Stimulated activated CD4-positive, alpha-beta T cell treated with anti-CD3 and anti-CD28 coated beads, Interleukin-1b, Interleukin-23, amount 100 ng/mL, for 1 hour (primary cell): ENCODE measurements around the gene CGREF1.
"Not testable (repeated sequence)": the region's sequence is repeated elsewhere in the genome, so short reads cannot be mapped to it uniquely, and the experiment has no call there.

ENCODE experiments used
- DNase-seq, 2 donors: peaks; one replicate each; pipeline ENCODE4 v3.0.0-alpha.2; 2020; ENCODE audit warnings: low read depth in 2 of 2

Gene CGREF1

DNA sequence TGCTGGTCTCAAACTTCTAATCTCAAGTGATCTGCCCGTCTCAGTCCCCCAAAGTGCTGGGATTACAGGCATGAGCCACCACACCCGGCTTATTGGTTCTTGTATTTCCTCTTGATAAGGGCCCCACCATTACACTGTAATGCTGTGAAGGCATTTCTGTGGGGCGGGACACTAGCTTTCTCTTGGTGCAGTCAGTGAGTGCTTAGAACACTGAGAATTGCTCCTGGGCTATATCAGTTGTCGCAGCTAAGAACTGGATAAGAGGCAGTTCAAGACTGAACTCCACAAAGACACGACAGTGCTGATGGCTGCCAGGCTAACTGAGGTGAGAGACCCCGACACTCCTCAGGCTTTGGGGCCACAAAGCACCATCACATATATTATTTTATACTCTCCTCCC lies 30.3 kb downstream of the CGREF1 start:
- no peak for DNase-seq

- DNase-seq, result no peak
These were observed 31.0 kb downstream of the CGREF1 start for GRCh38 chr2:27087823-27088410.

- no peak for DNase-seq
These were observed 32.0 kb downstream of the CGREF1 start, which contains the start of gene KHK for GRCh38 chr2:27086724-27087593. KHK (plus strand) TSS chr2:27086772; CDS start chr2:27087260, 488 bp downstream.

DNA sequence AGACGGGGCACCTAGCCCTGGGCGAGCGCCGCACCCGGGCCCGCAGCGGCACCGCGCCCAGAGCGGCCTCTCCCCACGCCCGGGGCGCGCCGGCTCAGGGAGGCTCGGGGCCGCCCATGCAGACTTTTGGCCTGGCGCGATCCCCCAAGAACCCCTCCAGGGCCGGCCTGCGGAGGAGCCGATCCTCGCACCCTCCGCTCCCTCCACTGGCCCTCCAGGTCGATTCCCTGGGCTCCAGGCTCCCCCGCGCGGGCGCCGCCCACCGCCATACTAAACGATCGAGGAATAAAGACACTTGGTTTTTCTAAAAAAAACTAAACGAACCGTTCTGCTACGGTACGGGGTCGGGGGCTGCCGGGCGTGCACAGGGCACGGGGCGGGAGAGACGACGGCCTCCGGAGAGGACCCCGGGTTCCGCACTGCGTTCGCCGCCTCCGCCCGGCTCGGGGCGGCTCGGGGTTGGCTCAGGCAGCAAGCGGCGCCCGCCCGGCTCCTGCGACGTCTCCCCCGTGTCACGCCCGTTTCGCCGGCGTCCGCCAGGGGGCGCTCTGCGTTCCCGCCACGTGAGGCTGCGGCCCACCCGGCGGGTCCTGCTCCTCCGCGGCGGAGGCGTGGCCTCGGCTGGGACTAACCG lies 32.7 kb downstream of the CGREF1 start:
- DNase-seq, result peak; percentile 97 to 98

- peak in 1 of 2 donors; percentile 13 for DNase-seq
These were observed 33.2 kb downstream of the CGREF1 start for GRCh38 chr2:27085673-27086089.

GRCh38 chr2:27085062-27085672 lies 33.8 kb downstream of the CGREF1 start:
- DNase-seq, result no peak

- no peak for DNase-seq
These were observed 34.4 kb downstream of the CGREF1 start for GRCh38 chr2:27084297-27085061.

- DNase-seq, result no peak
These were observed 35.3 kb downstream of the CGREF1 start for GRCh38 chr2:27083410-27084296.

DNA sequence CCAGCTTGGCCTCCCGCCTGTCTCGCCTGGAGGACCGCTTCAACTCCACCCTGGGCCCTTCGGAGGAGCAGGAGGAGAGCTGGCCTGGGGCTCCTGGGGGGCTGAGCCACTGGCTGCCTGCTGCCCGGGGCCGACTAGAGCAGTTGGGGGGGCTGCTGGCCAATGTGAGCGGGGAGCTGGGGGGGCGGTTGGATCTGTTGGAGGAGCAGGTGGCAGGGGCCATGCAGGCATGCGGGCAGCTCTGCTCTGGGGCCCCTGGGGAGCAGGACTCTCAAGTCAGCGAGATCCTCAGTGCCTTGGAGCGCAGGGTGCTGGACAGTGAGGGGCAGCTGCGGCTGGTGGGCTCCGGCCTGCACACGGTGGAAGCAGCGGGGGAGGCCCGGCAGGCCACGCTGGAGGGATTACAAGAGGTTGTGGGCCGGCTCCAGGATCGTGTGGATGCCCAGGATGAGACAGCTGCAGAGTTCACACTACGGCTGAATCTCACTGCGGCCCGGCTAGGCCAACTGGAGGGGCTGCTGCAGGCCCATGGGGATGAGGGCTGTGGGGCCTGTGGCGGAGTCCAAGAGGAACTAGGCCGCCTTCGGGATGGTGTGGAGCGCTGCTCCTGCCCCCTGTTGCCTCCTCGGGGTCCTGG lies 36.0 kb downstream of the CGREF1 start:
- DNase-seq, result no peak

- no peak for DNase-seq
These were observed 36.8 kb downstream of the CGREF1 start for GRCh38 chr2:27081984-27082772.

DNA sequence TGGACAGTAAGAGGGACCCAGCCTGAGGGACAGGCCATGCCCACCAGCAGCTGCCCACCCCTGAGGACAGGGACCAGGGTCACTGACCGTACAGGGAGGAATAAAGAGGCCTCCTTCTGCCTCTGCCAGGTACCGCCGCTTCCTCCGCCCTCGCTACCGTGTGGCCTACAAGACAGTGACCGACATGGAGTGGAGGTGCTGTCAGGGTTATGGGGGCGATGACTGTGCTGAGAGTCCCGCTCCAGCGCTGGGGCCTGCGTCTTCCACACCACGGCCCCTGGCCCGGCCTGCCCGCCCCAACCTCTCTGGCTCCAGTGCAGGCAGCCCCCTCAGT lies 38.4 kb downstream of the CGREF1 start:
- no peak for DNase-seq

DNA sequence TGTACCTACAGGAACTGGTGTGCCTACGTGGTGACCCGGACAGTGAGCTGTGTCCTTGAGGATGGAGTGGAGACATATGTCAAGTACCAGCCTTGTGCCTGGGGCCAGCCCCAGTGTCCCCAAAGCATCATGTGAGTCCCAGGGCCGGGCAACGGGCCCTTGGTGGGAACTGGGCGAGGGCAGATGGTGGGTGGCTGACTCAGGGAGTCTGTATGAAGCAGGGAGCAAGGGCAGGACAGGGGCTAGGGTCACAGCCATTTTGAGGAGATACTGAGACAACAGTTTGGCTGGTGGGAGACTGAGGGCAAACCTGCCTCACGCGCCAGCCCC lies 38.8 kb downstream of the CGREF1 start:
- no peak for DNase-seq

- DNase-seq, result no peak
These were observed 39.4 kb downstream of the CGREF1 start for GRCh38 chr2:27079233-27080139.

GRCh38 chr2:27078267-27079194 lies 40.4 kb downstream of the CGREF1 start, which contains the start of gene EMILIN1:
EMILIN1 (plus strand) TSS chr2:27078615; CDS start chr2:27079066, 451 bp downstream.
- DNase-seq, result no peak

GRCh38 chr2:27077231-27077630 lies 41.7 kb downstream of the CGREF1 start:
- DNase-seq, result no peak

DNA sequence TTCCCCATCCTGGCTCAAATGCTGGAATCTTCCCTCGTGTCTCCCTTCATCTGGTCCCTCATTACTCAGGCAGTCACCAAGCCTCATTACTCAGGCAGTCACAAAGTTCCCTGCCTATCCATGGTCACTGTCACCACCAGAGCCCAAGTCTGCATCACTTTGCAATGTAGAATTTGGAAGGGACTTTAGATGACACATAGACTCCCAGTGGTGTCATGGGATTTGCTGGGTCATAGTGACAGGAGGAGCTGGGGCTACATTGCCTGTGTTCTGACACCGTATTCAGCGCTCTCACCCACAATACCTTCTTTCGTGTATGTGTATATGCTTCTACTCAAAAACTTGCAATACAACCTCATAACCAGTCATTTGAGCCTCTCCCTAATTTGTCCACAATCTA lies 42.6 kb downstream of the CGREF1 start:
- DNase-seq, result no peak

- DNase-seq, result not testable (repeated sequence)
These were observed 43.4 kb downstream of the CGREF1 start for GRCh38 chr2:27075566-27075871.
